NCI-H1694 treated with DMSO at 0.1 percent for 48 hours (cell line): ENCODE data around the gene EHHADH.
A peak's percentile ranks its signal among the peaks of the same experiment; 100 is the strongest.

Experiments
- DNase-seq: peaks from one replicate; lab custom pipeline; 2025; lab: John Stamatoyannopoulos, UW

Gene EHHADH

DNA sequence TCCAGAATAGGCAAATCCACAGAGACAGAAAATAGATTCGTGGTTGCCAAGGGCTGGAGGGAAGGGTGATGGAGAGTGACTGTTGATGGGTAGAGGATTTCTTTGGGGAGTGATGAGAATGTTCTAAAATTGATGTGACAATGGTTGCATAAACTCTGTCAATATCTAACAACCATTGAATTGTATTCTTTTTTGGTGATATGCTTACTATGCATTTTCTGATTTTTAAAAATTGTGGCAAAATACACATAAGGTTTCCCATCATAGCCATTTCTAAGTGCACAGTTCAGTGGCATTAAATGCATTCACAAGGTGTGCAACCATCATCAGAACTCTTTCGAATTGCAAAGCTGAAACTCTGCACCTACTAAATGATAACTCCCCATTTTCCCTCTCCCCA, 56.8 kb downstream of the EHHADH start:
- no peak for DNase-seq

DNA sequence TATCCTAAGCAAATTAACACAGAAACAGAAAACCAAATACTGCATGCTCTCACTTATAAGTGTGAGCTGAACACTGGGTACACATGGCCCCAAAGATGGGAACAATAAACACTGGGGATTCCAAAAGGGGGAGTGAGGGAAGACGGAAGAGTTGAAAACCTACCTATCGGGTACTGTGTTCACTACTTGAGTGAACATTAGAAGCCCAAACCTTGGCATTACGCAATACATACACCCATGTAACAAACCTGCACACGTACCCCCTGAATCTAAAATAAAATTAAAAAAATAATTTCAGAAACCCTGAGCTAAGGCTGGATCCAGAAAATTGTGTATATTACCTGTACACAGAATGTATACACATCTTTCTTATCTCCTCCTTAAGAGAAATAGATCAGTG, 58.2 kb downstream of the EHHADH start:
- no peak for DNase-seq

DNA sequence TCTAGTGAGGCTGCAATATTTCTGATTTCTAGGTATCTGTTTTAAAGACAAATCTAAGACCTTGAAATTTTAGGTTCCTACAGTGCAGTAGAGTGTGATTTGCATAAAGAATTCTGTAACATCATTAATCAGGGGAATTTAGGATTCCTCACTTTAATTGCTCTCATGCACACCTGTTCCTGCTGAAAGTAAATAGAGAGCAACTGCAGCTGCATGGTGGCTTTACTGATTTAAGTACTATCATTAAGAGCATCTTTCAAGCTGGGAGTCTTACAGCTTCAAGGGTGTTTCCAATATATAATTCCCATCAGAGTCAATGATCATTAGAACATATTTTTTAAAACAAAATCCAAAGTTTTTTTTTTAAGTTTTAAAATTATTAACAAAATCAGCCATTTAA, 65.0 kb downstream of the EHHADH start:
- no peak for DNase-seq

DNA sequence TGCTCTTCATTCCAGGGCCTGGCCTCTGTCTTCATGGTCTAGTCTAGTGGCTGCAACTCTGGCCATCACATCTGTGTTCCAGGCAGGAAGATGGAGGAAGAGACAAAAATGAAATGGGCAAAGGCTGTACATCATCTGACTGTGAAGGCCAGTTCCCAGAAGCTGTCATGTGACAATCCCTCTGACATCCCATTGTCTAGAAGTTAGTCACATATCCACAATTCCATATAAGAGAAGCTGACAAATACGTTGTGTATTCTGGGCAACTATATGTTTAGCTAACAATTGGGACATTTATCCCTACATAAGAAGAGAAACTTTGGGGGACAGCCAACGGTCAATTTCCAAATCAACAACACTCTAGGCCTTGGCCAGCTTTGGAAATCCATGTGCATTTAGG, 66.5 kb downstream of the EHHADH start:
- no peak for DNase-seq

DNA sequence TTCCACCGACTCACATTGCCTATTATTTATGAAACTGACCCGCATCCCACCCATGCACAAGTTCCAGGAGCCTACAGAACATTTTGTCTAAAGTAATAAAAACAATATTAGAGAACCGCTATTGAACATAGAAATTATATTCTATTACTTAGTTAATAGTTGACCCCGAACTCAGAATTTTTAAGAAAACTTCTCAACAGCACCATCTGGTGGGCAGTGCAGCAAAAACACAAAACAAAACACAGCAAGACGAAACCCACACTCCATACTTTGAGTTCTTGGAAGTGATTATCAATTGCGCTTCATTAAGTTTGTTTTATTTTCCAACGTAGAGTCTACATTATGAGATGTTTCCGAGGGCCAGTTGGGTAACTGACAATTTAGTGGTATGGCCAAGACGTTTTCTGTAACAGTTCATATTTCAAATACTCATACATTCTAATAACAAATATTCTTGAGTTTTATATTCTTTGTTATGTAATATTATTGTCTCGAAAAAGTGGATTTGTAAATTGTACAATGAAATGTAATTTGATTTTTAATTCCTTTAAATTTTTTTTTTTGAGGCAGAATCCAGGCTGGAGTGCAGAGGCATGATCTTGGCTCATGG, 77.0 kb downstream of the EHHADH start:
- peak; percentile 4 for DNase-seq

DNA sequence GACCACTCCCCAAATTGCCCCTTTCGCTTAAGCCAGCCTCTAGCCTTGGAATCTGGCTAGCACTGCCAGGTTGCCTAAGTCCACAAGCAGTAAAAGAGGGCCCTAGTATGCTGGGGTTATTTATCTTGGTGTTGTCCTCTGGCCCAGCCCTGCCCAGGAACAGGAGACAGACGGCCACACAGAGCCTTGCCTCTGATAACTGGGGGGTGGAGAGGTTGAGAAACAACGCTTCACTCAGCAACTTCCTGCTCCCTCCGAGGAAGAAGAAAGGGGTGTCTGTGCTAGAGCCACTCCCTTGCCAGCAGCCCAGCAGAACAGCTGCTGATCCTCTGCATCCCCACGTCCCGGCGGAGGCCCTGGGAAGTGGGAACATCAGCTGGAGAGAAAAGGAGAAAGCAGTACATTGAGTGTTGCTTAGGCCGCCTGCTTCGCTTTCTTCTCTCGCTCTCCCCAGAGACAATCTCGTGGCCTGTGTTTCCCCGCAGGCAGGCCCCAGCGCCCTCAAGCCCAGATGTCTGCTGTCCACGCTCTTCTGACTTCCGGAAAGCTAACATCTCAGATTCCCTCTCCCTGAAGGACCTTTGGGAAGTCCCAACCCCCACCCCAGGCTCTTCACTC, 78.4 kb downstream of the EHHADH start:
- DNase-seq, result no peak

DNA sequence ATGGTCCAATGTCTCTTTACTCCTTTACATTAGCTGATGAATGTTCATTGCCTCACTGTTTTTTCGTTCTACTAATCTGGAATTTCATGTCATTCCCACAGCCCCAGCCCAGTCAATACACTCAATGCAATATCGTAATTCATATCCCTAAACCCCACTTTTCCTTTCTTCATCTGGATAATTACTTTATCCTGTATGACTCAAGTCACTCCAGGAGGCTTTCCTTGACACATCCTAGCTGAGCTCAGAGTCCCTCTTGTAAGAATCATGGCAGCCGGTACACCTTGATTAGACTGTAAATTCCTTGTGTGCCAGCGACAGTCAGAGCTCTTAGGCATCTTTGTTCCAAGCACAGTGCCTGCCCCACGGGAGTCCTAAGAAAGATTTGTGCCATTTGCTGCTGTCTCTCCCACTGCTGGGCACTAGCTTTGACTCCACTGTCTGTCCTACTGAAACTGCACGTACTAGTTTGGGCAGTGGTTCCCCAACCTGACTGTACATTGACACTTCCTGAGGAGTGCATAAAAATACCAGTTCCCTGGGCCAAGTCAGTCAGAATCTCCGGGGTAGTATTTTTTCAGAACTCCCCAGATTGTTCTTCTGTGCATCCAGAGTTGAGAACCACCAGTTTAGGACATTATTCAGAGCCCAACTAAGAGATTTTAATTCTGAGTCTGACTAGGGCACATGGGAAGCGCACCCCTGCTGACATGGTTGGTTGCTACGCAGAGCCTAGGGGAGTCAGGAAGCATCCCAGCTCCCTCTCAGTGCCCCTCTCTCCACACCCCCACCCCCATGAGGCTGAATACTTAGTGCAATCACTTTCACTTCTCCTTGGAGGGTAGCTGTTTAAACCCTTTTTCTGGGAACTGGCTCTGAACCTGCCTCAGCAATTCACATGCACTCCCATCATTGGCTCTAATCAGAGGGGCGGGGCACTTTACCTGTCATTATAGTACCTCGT, 81.5 kb downstream of the EHHADH start:
- DNase-seq, result no peak

DNA sequence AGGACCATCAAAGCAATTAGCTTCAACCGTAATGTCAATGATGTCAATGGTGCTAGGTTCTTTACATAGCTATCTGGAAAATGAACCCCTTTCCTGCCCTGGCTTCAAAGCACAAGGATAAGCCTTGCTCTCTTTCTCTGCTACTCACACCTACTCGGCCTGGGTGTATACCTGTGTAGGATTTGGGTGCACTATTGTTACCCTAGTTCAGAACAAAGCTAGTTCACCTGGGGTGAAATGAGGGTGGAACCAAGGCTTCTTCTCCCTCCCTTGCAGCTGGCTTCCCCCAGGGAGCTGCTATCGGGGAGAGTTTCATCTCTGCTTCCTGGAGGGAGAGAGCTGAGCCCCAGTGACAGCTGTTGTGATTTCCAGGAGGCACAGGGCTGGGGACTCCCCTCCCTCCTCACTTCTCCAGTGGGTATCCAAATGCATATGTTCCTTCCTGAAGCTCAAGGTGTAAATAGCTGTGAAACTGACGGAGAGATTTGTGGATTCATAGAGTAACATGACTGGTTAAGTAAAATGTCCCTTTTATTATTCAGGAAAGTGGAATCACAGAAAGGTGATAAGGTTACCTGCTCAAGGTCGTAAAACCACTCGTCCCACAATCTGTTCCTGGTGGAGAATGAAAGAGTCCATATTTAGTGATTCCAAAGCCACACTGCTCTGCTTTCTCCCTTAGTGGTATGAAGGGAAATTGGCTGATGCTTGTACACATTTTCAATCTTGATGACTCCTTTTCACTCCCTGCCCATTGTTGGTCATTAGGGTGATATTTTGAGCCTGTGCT, 89.2 kb downstream of the EHHADH start:
- DNase-seq, result peak; percentile 23

DNA sequence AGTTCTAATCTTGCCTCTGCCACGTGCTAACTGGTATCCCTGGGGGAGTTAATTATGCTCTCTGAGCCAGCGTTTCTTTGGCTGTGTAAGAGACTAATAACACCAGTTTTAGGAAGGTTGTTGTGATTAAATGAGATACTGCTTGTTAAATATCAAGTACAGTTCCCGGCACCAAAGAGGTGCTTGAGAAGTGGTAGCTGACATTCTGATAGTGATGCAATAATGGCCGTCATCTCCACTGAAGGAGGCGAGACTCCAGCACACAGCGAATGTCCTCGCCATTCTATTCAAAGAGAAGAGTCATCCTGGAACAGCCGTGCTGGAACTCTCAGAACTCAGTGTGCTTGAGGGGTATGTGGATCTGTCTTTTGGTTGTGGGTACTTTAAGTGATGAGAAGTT, 91.2 kb downstream of the EHHADH start:
- DNase-seq, result no peak

DNA sequence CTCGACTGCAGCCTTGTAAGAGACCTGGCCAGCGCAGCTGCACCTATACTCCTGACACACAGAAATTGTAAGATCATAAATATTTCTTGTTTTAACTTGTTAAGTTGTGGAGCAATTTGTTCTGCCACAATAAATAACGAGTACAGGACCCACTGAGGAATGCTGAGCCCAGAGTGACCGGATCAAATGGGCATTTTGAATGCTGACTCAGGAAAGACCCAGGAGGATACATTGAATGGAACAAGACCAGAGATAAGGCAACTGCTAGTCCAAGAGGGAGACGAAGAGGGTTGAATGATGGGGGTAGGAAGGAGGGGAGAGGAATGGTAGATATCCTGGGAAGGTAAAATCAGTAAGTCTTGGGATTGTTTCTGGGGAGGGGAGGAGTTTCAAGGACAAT, 92.1 kb downstream of the EHHADH start:
- DNase-seq, result no peak

DNA sequence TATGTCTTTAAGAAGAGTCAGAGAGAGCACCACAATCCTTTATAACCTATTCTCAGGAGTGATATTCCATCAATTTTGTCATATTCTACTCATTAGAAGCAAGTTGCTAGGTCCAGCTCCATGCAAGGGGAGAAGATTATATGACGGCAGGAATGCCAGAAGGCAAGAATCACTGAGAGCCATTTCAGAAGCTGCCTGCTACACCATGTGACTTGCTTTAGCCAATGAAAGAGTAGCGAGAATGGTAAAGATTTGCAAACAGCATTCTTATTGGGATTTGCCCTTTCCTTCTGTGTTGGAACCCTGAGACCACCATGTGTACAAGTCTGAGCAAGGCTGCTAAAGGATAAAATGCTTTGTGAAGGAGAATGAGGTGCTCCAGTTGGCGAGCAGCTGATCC, 96.5 kb downstream of the EHHADH start:
- no peak for DNase-seq

DNA sequence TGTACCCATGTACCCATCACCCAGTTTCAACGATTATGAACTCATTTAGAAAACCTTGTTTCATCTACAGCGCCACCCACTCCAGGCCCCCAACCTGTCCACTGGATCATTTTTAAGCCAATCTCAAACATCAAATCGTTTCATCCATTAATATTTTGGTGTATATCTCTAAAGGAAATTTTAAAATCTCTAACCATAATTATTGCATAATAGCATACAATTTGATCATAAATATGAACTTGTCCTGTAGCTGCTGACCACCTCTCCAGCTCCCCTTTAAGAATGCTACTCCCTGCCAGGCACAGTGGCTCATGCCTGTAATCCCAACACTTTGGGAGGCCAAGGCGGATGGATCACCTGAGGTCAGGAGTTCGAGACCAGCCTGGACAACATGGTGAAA, 98.2 kb downstream of the EHHADH start:
- DNase-seq, result no peak

DNA sequence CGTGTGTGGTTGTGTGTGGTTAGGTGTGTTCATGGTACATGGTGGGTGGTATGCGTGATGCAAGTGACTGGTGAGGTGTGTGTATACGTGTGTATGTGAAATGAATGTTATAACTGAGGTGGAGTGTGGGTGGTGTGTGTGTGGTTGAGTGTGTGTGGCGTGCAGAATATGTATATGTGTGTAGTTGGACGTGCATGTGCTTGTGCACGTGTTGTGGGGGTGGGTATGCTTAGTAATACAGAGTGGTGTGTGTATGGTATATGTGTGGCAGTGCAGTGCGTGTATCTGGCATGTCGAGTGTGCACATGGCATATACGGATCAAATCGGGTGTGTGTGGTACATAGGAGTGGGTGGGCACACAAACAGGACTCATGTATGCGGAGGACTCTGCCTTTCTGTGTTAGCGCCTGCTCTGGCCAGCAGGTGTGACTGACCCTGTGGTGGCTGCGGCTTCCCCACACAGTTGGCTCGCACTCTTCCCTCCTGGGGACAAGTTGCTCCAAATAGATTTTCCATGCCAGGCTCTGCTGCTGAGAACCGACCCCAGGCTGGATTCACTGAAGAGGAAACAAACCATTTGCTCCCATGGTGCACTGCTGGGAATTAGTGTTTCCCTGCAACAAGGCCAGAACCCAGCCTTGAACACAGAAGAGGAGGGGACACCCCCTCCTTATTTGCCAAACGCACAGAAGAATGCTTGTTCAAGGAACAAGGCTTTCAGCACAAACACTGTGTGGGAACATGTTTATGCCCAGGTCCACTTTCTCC, 99.8 kb downstream of the EHHADH start:
- no peak for DNase-seq

DNA sequence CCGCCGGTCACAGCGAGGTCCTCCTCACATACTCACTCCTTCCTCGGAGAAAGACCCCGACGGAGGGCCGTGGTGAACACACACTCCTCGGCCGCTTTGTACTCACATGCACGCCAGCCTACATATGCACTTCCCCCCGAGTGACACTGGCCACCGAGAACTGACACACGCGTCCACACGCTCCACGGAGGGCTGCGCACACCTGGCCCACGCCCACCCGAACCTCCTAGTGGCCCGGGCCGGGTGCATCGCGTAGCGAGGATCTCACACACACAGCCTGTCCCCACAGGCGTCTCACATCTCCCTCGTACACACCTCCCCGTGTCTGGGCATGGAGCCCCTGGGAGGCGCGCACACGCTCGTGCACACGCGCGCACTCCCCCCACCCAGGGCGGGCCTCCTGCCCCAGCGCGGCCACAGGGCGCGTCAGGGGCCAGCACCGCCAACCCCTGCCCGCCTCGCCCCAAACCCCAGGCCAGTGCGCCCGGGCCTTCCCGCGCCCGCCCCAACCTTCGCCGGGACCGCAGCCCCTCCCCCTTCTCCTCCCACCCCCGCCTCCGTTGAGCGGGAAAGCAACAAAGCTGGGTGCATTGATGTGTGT, 100.6 kb downstream of the EHHADH start:
- DNase-seq, result no peak

DNA sequence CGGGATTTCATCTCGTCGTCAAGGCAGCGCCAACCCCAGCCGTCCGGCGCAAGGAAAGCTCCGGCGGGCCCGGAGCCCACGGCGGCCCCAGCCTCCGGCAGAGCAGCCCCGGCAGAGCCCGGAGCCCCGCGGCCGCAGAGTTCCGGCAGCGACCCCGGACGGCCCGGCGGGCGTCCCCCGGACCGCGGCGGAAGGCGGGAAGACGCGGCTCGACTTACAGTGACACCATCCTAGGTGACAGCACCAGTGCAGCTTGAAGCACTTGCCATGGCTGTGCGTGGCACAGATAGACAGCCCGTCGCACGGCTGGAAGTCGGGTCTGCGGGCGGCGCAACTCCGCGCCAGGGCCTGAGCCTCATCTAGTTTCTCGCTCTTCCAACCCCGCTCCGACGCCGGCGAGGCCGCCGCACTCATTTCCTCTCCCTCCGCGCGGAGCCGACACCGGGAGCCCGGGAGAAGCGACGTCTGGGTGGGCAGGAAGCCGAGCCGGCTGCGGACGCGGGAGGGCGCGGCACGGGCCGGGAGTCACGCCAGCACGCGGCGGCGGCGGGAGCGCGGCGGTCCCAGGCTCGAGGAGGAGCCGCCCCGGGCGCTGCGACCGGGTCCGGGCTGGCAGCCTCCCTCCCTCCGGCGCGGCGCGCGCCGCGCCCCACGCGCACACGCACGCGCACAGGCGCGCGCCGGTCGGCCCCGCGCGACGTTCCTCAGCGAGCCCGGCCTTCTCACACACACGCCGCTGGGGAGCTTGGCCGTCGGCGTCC, 101.3 kb downstream of the EHHADH start, which contains the start of gene C3orf70:
Gene C3orf70 (minus strand): TSS at position 651 of the 761 bp plus-strand sequence. CDS start 237 bp downstream, at position 414.
- DNase-seq, result peak; percentile 56

DNA sequence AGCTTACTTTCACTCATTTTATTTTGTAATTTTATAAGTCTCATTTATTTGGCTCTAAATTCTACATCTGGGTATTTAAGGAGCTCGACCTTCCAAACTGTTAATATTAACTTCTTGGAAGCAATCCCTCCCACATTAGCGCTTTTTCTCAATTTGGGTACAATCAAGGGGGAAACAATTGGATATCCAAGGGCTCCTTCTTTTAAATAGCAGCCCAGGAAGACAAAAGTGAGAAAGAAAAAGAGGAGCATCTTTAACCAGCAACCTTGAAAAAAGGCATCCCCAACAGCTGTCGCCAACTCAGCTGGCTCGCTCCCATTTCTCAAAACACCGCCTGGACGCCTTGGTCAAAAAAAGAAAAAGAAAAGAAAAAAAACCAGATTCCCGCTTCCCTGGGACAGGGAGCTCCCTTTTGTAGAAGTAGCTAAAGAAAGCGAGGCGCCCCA, 101.9 kb downstream of the EHHADH start:
- no peak for DNase-seq

DNA sequence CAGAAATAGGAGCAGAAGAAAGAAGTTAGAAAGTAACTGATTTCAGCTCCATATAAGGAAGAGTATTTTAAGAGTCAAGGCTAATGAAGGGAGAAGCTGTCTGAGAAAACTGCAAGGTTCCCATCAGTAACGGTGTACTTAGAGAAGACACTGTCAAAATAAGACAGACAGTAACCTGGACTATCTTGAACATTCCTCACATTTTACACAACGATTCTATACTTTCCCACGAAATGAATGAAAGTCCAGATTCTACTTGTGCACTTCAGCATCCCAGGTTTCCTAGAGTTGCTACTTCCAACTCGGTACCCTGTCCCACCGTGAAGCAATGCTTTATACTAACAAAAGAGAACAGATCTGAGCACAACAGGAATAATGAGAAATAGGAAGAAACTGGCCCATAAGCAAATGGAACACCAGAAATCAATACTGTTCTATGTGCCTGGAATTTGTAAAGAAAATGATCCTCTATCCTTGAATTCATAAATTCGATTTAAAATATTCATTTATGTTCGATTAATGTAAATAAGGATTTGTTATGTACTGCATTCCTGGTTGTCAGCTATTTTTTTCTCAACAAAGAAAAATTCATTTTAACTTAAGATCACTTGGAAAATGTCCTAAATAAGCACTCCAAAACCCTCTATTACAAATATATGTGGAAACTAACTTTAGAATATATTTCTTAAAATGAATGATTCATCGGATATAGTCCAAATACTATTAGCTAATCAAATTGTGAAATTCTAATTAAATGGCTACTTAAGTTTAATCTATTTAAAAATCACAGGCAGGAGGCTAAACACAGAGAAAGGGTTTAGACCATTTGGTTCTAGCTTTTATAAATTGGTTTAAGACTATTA, 102.5 kb downstream of the EHHADH start:
- no peak for DNase-seq

DNA sequence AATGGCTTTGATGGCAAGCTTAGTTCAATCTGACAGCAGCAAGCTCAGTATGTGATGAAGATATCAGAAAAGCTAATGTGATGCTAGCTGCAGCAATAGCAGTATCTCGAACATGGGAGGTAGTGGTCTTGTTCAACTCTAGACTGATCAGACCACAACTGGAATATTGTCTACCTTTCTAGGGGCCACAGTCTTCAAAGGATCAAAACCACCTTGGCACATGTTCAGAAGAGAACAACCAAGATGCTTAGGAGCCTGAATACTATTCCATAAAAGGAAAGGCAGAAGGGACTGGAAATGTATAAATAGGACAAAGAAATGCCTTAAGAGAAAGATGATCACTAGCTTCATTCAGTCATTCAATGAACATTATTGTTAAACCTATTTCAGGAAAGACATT, 103.3 kb downstream of the EHHADH start:
- DNase-seq, result no peak

DNA sequence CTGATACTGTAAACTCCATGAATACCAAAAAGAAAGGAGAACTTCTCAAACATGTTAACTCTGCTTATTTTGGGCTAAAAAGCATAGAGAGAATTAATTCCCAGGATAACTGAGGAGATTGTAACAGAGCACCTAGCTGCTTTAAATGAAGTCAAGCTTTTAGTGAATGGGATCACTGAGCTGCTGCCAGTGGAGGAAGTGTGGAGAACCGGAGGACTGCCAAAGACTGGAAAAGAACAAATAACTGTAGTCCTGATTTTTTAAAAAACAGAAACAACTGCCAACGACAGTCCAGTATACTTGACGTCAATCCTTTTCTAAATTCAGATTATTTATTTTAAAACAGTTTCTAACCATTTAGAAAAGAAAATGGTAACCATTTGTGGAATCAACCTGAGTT, 104.3 kb downstream of the EHHADH start:
- DNase-seq, result no peak
